EH (cell line): ENCODE results near the gene RNF183.
"Not testable (repeated sequence)": the region's sequence is repeated elsewhere in the genome, so short reads cannot be mapped to it uniquely, and the experiment has no call there.

Experiments
- DNase-seq: peaks from one replicate; pipeline ENCODE4 v3.0.0-alpha.2; 2015; ENCODE audit warnings: low read depth

Gene RNF183

GRCh38 chr9:113316030-113316429 lies 12.9 kb upstream of the RNF183 start:
- DNase-seq, result no peak

GRCh38 chr9:113315231-113315630 lies 12.1 kb upstream of the RNF183 start:
- DNase-seq, result no peak

GRCh38 chr9:113313261-113313660 lies 10.1 kb upstream of the RNF183 start:
- DNase-seq, result no peak

GRCh38 chr9:113311961-113312360 lies 8.8 kb upstream of the RNF183 start:
- peak; percentile 30 for DNase-seq

- DNase-seq, result peak; percentile 9
These were observed 7.4 kb upstream of the RNF183 start for GRCh38 chr9:113310538-113310937.

- DNase-seq, result peak; percentile 61
These were observed 6.1 kb upstream of the RNF183 start for GRCh38 chr9:113309204-113309813.

GRCh38 chr9:113307396-113307975 lies 4.3 kb upstream of the RNF183 start:
- DNase-seq, result no peak

- DNase-seq, result no peak
These were observed 3.4 kb upstream of the RNF183 start for GRCh38 chr9:113306566-113306965.

GRCh38 chr9:113301548-113301947 lies 1.6 kb downstream of the RNF183 start:
- no peak for DNase-seq

- DNase-seq, result peak; percentile 21
These were observed 3.3 kb downstream of the RNF183 start for GRCh38 chr9:113299800-113300292.

GRCh38 chr9:113298924-113299770 lies 4.0 kb downstream of the RNF183 start:
- no peak for DNase-seq

- no peak for DNase-seq
These were observed 4.9 kb downstream of the RNF183 start for GRCh38 chr9:113298311-113298710.

GRCh38 chr9:113296796-113297558 lies 6.2 kb downstream of the RNF183 start:
- DNase-seq, result peak; percentile 24

- not testable (repeated sequence) for DNase-seq
These were observed 6.9 kb downstream of the RNF183 start for GRCh38 chr9:113296247-113296646.

GRCh38 chr9:113293285-113293878 lies 9.8 kb downstream of the RNF183 start:
- peak; percentile 69 for DNase-seq

- DNase-seq, result no peak
These were observed 13.0 kb downstream of the RNF183 start for GRCh38 chr9:113290052-113290607.

GRCh38 chr9:113289091-113289490 lies 14.1 kb downstream of the RNF183 start:
- no peak for DNase-seq

GRCh38 chr9:113281356-113281755 lies 21.8 kb downstream of the RNF183 start:
- no peak for DNase-seq

- no peak for DNase-seq
These were observed 24.3 kb downstream of the RNF183 start for GRCh38 chr9:113278840-113279239.

GRCh38 chr9:113275157-113276131 lies 27.7 kb downstream of the RNF183 start, which contains the start of the genes CDC26 and PRPF4:
TSS of gene CDC26 (minus strand) at chr9:113275572. CDS start at chr9:113272507, 3,065 bp downstream.
TSS of gene PRPF4 (plus strand) at chr9:113275658. CDS start at chr9:113275744, 86 bp downstream.
- DNase-seq, result peak; percentile 99
